HepG2 (cell line): ENCODE results near the gene DNMT1. TPM values are rescaled to one million over a fixed set of nuclear protein-coding genes. Genes with fewer than 3 reads are reported as not detected.

ENCODE experiments used
- BCL6 ChIP-seq: IDR thresholded peaks from 2 replicates; pipeline ENCODE4 v1.6.1; 2016; ENCODE audit warnings: missing genetic modification reagents, missing compliant biosample characterization
- ESRRA ChIP-seq: sonication (generic); formaldehyde crosslinking; IDR thresholded peaks from 2 replicates; pipeline ENCODE4 v1.5.1; 2020; ENCODE audit warnings: mild to moderate bottlenecking, low read depth, missing genetic modification reagents
- ISL2 ChIP-seq: sonication (generic); formaldehyde crosslinking; IDR thresholded peaks from 2 replicates; pipeline ENCODE4 v1.5.0; 2020; ENCODE audit warnings: missing genetic modification reagents
- MXI1 ChIP-seq: IDR thresholded peaks from 3 replicates; pipeline ENCODE4 v1.6.1; 2012; ENCODE audit warnings: low read depth, low read length, inconsistent platforms, borderline replicate concordance
- NRL ChIP-seq: sonication (generic); formaldehyde crosslinking; IDR thresholded peaks from 2 replicates; pipeline ENCODE4 v1.5.0; 2020; ENCODE audit warnings: missing genetic modification reagents, mild to moderate bottlenecking, moderate library complexity, borderline replicate concordance
- PHF21A ChIP-seq: sonication (generic); formaldehyde crosslinking; IDR thresholded peaks from 2 replicates; pipeline ENCODE4 v1.5.0; 2020; ENCODE audit warnings: mild to moderate bottlenecking, missing genetic modification reagents
- RFX5 ChIP-seq: IDR thresholded peaks from 2 replicates; pipeline ENCODE4 v1.6.1; 2011; ENCODE audit warnings: low read depth, low read length, improper control_type of control experiment
- SALL1 ChIP-seq: sonication (generic); formaldehyde crosslinking; IDR thresholded peaks from 2 replicates; pipeline ENCODE4 v1.8.0; 2022; ENCODE audit warnings: mild to moderate bottlenecking, missing genetic modification reagents
- SPEN ChIP-seq: sonication (generic); formaldehyde crosslinking; IDR thresholded peaks from 2 replicates; pipeline ENCODE4 v1.5.1; 2020; ENCODE audit warnings: low read depth, mild to moderate bottlenecking, missing genetic modification reagents
- SRSF1 ChIP-seq: fragments of 200-400 bp; formaldehyde crosslinking; optimal IDR thresholded peaks from 2 replicates; pipeline ENCODE3; 2017; ENCODE audit warnings: mild to moderate bottlenecking, low read depth, low read length, moderate library complexity
- WIZ ChIP-seq: sonication (generic); formaldehyde crosslinking; IDR thresholded peaks from 2 replicates; pipeline ENCODE4 v1.5.1; 2020; ENCODE audit warnings: mild to moderate bottlenecking, missing genetic modification reagents
- ZBTB21 ChIP-seq: sonication (generic); formaldehyde crosslinking; IDR thresholded peaks from 2 replicates; pipeline ENCODE4 v1.4.0; 2020; ENCODE audit warnings: missing genetic modification reagents
- ZC3H13 ChIP-seq: sonication (generic); formaldehyde crosslinking; IDR thresholded peaks from 2 replicates; pipeline ENCODE4 v1.8.1; 2023; ENCODE audit warnings: mild to moderate bottlenecking, missing genetic modification reagents, moderate library complexity
- ZFP36L2 ChIP-seq: sonication (generic); formaldehyde crosslinking; IDR thresholded peaks from 2 replicates; pipeline ENCODE4 v1.4.0; 2020; ENCODE audit warnings: missing genetic modification reagents
- ZNF101 ChIP-seq: sonication (generic); formaldehyde crosslinking; IDR thresholded peaks from 2 replicates; pipeline ENCODE4 v1.4.0; 2020; ENCODE audit warnings: mild to moderate bottlenecking, low read depth, missing genetic modification reagents, borderline replicate concordance
- ZNF331 ChIP-seq: sonication (generic); formaldehyde crosslinking; IDR thresholded peaks from 2 replicates; pipeline ENCODE4 v1.4.0; 2020; ENCODE audit warnings: missing genetic modification reagents
- ZNF572 ChIP-seq: sonication (generic); formaldehyde crosslinking; IDR thresholded peaks from 2 replicates; pipeline ENCODE4 v1.5.1; 2020; ENCODE audit warnings: mild to moderate bottlenecking, missing genetic modification reagents
- ZNF766 ChIP-seq: sonication (generic); formaldehyde crosslinking; IDR thresholded peaks from 2 replicates; pipeline ENCODE4 v1.5.0; 2020; ENCODE audit warnings: missing genetic modification reagents, borderline replicate concordance
- ZNF782 ChIP-seq: sonication (generic); formaldehyde crosslinking; IDR thresholded peaks from 2 replicates; pipeline ENCODE4 v1.4.0; 2020; ENCODE audit warnings: missing genetic modification reagents, mild to moderate bottlenecking, borderline replicate concordance
- polyA plus RNA-seq, 8 experiments: library from polyadenylated mRNA; depleted of rRNA in 3 of 8; stranded (reverse) in 7 of 8; unstranded in 1 of 8; fragments of >200 nt; fragmentation: Illumina TruSeq in 4 of 8; extraction: Trizol in 4 of 8; gene quantifications; 2 replicates each; pipeline versions ENCODE4 v1.2.1 to v1.2.3, GENCODE V29; 2011 to 2016; ENCODE audit warnings: low read depth in 4 of 8, missing spikeins in 1 of 8, mixed read lengths in 1 of 8; ENCODE audit not compliant: insufficient read depth in 1 of 8
- total RNA-seq, 5 experiments: library from RNA; depleted of rRNA; stranded (reverse); fragments of >200 nt; fragmentation: Illumina TruSeq; extraction: Trizol; gene quantifications; 2 replicates each; pipeline ENCODE4 v1.2.3, GENCODE V29; 2016; ENCODE audit warnings: low read depth in 1 of 5
- TF ChIP-seq, protein P1 (sequence below), 2 experiments: sonication (generic) in 1 of 2; formaldehyde crosslinking in 1 of 2; IDR thresholded peaks; 2 replicates each; pipeline versions ENCODE4 v1.4.0 to v1.6.1; 2018 to 2020; ENCODE audit warnings: missing genetic modification reagents in 2 of 2, borderline replicate concordance in 1 of 2, low read depth in 1 of 2, mild to moderate bottlenecking in 1 of 2, missing biosample characterization in 1 of 2
- TF ChIP-seq, protein P2 (sequence below): IDR thresholded peaks from 2 replicates; pipeline ENCODE4 v1.4.0; 2020; ENCODE audit warnings: mild to moderate bottlenecking, missing genetic modification reagents
- TF ChIP-seq, protein P3 (sequence below): sonication (generic); formaldehyde crosslinking; IDR thresholded peaks from 2 replicates; pipeline ENCODE4 v1.4.0; 2020; ENCODE audit warnings: missing genetic modification reagents
- TF ChIP-seq, protein P4 (sequence below): sonication (generic); formaldehyde crosslinking; IDR thresholded peaks from 2 replicates; pipeline ENCODE4 v1.5.0; 2020; ENCODE audit warnings: missing genetic modification reagents, mild to moderate bottlenecking, borderline replicate concordance

Gene DNMT1
- total and polyA plus RNA-seq, 2 of the 13 experiments (the other 11 are each of a cell fraction or from before 2014, with no cell fraction given) = 31.2 to 91.1 TPM

DNA sequence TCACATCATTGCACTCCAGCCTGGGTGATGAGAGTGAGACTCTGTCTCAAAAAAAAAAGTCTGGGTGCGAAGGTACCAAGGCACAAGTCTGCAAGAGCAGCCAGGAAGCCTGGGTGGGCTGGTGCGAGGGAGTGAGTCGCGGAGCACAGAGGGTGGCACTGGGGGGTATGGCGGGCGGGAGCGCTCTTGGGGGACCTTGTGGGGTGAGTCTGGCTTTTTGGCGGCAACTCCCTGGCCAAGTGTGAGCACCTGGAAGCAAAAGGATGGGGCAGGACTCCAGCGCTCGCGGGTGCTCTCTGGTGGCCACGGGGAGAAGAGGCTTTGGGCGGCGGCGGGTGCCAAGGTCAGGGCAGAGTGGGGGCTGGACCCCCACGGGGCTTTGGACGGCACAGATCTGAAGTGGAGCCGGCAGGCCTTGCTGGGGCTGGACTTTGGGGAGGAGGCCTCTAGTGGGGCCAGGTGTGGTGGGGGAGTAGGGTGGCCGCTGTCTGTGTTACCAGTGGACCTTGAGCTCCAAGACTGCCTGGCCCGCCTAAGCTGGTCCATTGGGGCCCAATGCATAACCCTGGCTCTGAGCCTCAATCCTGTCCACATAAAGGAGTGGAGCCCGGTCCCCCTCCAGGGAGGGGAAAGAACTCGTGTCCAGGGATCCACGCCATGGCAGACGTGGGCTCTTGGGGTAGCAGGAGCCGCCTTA is 81.7 kb downstream of the DNMT1 start (continued):
- TF ChIP-seq, protein P1, sequence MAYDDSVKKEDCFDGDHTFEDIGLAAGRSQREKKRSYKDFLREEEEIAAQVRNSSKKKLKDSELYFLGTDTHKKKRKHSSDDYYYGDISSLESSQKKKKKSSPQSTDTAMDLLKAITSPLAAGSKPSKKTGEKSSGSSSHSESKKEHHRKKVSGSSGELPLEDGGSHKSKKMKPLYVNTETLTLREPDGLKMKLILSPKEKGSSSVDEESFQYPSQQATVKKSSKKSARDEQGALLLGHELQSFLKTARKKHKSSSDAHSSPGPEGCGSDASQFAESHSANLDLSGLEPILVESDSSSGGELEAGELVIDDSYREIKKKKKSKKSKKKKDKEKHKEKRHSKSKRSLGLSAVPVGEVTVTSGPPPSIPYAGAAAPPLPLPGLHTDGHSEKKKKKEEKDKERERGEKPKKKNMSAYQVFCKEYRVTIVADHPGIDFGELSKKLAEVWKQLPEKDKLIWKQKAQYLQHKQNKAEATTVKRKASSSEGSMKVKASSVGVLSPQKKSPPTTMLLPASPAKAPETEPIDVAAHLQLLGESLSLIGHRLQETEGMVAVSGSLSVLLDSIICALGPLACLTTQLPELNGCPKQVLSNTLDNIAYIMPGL (CRISPR knock-in tag; IDR thresholded peaks at IDR 0.05; ENCODE audit: borderline replicate concordance in 1 of 2, low read depth in 1 of 2) = no peak
- TF ChIP-seq, protein P2, sequence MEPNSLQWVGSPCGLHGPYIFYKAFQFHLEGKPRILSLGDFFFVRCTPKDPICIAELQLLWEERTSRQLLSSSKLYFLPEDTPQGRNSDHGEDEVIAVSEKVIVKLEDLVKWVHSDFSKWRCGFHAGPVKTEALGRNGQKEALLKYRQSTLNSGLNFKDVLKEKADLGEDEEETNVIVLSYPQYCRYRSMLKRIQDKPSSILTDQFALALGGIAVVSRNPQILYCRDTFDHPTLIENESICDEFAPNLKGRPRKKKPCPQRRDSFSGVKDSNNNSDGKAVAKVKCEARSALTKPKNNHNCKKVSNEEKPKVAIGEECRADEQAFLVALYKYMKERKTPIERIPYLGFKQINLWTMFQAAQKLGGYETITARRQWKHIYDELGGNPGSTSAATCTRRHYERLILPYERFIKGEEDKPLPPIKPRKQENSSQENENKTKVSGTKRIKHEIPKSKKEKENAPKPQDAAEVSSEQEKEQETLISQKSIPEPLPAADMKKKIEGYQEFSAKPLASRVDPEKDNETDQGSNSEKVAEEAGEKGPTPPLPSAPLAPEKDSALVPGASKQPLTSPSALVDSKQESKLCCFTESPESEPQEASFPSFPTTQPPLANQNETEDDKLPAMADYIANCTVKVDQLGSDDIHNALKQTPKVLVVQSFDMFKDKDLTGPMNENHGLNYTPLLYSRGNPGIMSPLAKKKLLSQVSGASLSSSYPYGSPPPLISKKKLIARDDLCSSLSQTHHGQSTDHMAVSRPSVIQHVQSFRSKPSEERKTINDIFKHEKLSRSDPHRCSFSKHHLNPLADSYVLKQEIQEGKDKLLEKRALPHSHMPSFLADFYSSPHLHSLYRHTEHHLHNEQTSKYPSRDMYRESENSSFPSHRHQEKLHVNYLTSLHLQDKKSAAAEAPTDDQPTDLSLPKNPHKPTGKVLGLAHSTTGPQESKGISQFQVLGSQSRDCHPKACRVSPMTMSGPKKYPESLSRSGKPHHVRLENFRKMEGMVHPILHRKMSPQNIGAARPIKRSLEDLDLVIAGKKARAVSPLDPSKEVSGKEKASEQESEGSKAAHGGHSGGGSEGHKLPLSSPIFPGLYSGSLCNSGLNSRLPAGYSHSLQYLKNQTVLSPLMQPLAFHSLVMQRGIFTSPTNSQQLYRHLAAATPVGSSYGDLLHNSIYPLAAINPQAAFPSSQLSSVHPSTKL (CRISPR knock-in tag) = no peak
- TF ChIP-seq SRSF1 (peak; percentile 95), ZNF101 (CRISPR knock-in tag) (no peak), ZC3H13 (CRISPR knock-in tag) (peak; percentile 52; the same call in 1 of the 2 replicates), RFX5 (no peak), SALL1 (peak; percentile 52), ZNF331 (CRISPR knock-in tag) (no peak; the same call in 1 of the 2 replicates), BCL6 (CRISPR knock-in tag) (0 out of 2 replicates have a peak, but pooled peaks have one; percentile 5), ZFP36L2 (CRISPR knock-in tag) (no peak), ZBTB21 (CRISPR knock-in tag) (no peak), NRL (CRISPR knock-in tag) (0 out of 2 replicates have a peak, but pooled peaks have one; percentile 52), ZNF572 (no peak), MXI1 (no peak), ZNF766 (CRISPR knock-in tag) (no peak), WIZ (CRISPR knock-in tag) (no peak), ESRRA (CRISPR knock-in tag) (no peak), SPEN (CRISPR knock-in tag) (no peak), PHF21A (no peak), ISL2 (CRISPR knock-in tag) (peak; percentile 18; the same call in 1 of the 2 replicates), ZNF782 (CRISPR knock-in tag) (no peak)
- TF ChIP-seq, protein P3, sequence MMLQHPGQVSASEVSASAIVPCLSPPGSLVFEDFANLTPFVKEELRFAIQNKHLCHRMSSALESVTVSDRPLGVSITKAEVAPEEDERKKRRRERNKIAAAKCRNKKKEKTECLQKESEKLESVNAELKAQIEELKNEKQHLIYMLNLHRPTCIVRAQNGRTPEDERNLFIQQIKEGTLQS (CRISPR knock-in tag) = no peak
- TF ChIP-seq, protein P4, sequence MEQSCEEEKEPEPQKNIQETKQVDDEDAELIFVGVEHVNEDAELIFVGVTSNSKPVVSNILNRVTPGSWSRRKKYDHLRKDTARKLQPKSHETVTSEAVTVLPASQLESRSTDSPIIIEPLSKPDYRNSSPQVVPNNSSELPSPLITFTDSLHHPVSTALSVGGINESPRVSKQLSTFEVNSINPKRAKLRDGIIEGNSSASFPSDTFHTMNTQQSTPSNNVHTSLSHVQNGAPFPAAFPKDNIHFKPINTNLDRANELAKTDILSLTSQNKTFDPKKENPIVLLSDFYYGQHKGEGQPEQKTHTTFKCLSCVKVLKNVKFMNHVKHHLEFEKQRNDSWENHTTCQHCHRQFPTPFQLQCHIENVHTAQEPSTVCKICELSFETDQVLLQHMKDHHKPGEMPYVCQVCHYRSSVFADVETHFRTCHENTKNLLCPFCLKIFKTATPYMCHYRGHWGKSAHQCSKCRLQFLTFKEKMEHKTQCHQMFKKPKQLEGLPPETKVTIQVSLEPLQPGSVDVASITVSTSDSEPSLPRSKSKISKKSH = no peak
